ENCODE measurements around the gene GIGYF2. TPM values are rescaled to one million over a fixed set of nuclear protein-coding genes. Genes with fewer than 3 reads are reported as not detected.

Gene GIGYF2
- total and polyA plus RNA-seq, 2 of the 4 experiments (the other 2 are of a cell fraction) = 14.7 to 66.0 TPM

- no peak overlapping the region for H2BK5ac ChIP-seq (ENCODE audit: low read depth, low read length, poor library complexity, severe bottlenecking)
- no peak overlapping the region for H3K27ac ChIP-seq (ENCODE audit: insufficient read depth, low read length)
- no peak overlapping the region for H4K8ac ChIP-seq (ENCODE audit: low read depth in 2 of 2, low read length in 2 of 2)
- DNase-seq = no peak
- H3K4me1 ChIP-seq (ENCODE audit: control insufficient read depth, insufficient read depth, low read length) = no peaks in the 10 kb centered on the region
- H2AK5ac ChIP-seq (ENCODE audit: low read depth, low read length) = no peak overlapping the region
- no TSS peak for BruUV-seq (replicated peaks)
- no peak overlapping the region for H3K56ac ChIP-seq (ENCODE audit: extremely low read depth, insufficient read depth, low read length)
- H3K18ac ChIP-seq (ENCODE audit: low read depth, low read length) = no peak overlapping the region
- H3K79me1 ChIP-seq (ENCODE audit: low read depth in 1 of 2, low read length in 2 of 2) = peaks cover 3 to 14% of the 10 kb centered on the region in 2 experiments; a peak in 3 of 4 replicates
- H3K36me3 ChIP-seq (ENCODE audit: control insufficient read depth, insufficient read depth, low read length) = peaks cover 19% of the 10 kb centered on the region
- no peaks in the 10 kb centered on the region for H3K27me3 ChIP-seq (ENCODE audit: control insufficient read depth, insufficient read depth, low read length)
- no peak overlapping the region for H3K14ac ChIP-seq (replicated peaks; ENCODE audit: low read depth, low read length)
- no peak overlapping the region for H3K4me3 ChIP-seq (ENCODE audit: insufficient read depth, low read depth, low read length)
- H3K9ac ChIP-seq (ENCODE audit: low read depth, low read length) = no peak overlapping the region
- no peak overlapping the region for H3K23ac ChIP-seq (ENCODE audit: low read depth, low read length)
- H3K9me3 ChIP-seq (ENCODE audit: control insufficient read depth, insufficient read depth, low read length) = no peaks in the 10 kb centered on the region
- no peak overlapping the region for H3K4me2 ChIP-seq (ENCODE audit: low read depth, low read length)
- ChIA-PET CTCF (no interaction called here), POLR2A (ENCODE audit: unreplicated experiment) (no interaction called here)
- WGBS, 2 experiments (ENCODE audit: extremely low coverage in 2 of 2, insufficient read length in 1 of 2) = no CpG with 5 or more reads among the region's 3 CpGs
- H2AFZ ChIP-seq (replicated peaks; ENCODE audit: low read length, poor library complexity) = no peak overlapping the region
- no peaks in the 10 kb centered on the region for H4K20me1 ChIP-seq (ENCODE audit: insufficient read depth, low read length)
- no peak overlapping the region for H2BK20ac ChIP-seq (ENCODE audit: low read depth, low read length)
- TF ChIP-seq ELK1 (IDR thresholded peaks at IDR 0.05; ENCODE audit: borderline replicate concordance, low read depth, low read length) = no peak
- TF ChIP-seq CTCF (conservative IDR thresholded peaks at IDR 0.05; ENCODE audit: low read depth, low read length) = no peak
- TF ChIP-seq MAZ (IDR thresholded peaks at IDR 0.05; ENCODE audit: borderline replicate concordance, low read depth, low read length) = no peak
- no peak for TF ChIP-seq BHLHE40 (IDR thresholded peaks at IDR 0.05; ENCODE audit: low read depth, low read length)
- no peak for TF ChIP-seq RAD21 (IDR thresholded peaks at IDR 0.05; ENCODE audit: low read length)
- TF ChIP-seq CEBPB (IDR thresholded peaks at IDR 0.05; ENCODE audit: low read depth, low read length) = no peak
- TF ChIP-seq USF2 (IDR thresholded peaks at IDR 0.05; ENCODE audit: low read depth, low read length) = no peak
- no peak for TF ChIP-seq CHD1 (IDR thresholded peaks at IDR 0.05; ENCODE audit: low read depth, low read length)
- no peak for TF ChIP-seq SMC3 (IDR thresholded peaks at IDR 0.05; ENCODE audit: low read depth, low read length)
- no peak for TF ChIP-seq FOS (IDR thresholded peaks at IDR 0.05; ENCODE audit: low read depth, low read length)
- TF ChIP-seq NFE2L2 (IDR thresholded peaks at IDR 0.05; ENCODE audit: low read depth, low read length) = no peak
- no peak for TF ChIP-seq MXI1 (IDR thresholded peaks at IDR 0.05; ENCODE audit: borderline replicate concordance, low read depth, low read length)
- no peak for TF ChIP-seq POLR2A (IDR thresholded peaks at IDR 0.05; ENCODE audit: low read depth, low read length)
- no peak overlapping the region for H4K91ac ChIP-seq (ENCODE audit: insufficient read depth, low read depth, low read length)
- intact Hi-C loops (cut with micrococcal nuclease) = no loop called here
- no peak overlapping the region for H2BK120ac ChIP-seq (ENCODE audit: low read depth, low read length)
- H3K4ac ChIP-seq (ENCODE audit: low read depth, low read length) = no peak overlapping the region
- in situ Hi-C loops (cut with MboI; ENCODE audit: low sequenced_read_pairs) = no loop called here
- no peak overlapping the region for H2BK15ac ChIP-seq (ENCODE audit: low read depth, low read length)
- no peak overlapping the region for H2AK9ac ChIP-seq (replicated peaks; ENCODE audit: low read depth, low read length, poor library complexity)
- no peak for ATAC-seq (ENCODE audit: low read depth)
- no peaks in the 10 kb centered on the region; the same call in 1 of the 2 replicates for H3K9me1 ChIP-seq (ENCODE audit: insufficient read depth, low read length)
- H4K5ac ChIP-seq (ENCODE audit: low read depth, low read length) = no peak overlapping the region
- dilution Hi-C loops (cut with HindIII; ENCODE audit: low sequenced_read_pairs, unreplicated experiment) = no loop called here
These were observed 50.9 kb downstream of the GIGYF2 start for GRCh38 chr2:232748038-232748437.

All from IMR-90 (cell line).